Neural progenitor cell (in vitro differentiated cells): ENCODE measurements around the gene PRR15L. TPM values are rescaled to one million over a fixed set of nuclear protein-coding genes. Genes with fewer than 3 reads are reported as not detected.

Experiments
- DNase-seq: peaks from one replicate; pipeline ENCODE4 v3.0.0-alpha.2; 2016; ENCODE audit warnings: low spot score
- H2AFZ ChIP-seq: fragments of 200-600 bp; sonication (generic); replicated peaks from 2 replicates; pipeline ENCODE4 v1.6.1; 2016; ENCODE audit warnings: antibody characterized with exemption
- H3F3A ChIP-seq: fragments of 200-600 bp; sonication (generic); 2 replicates; pipeline ENCODE4 v1.6.1; 2016; ENCODE audit warnings: antibody characterized with exemption, low read depth
- H3K27ac ChIP-seq: fragments of 200-600 bp; sonication (generic); 2 replicates; pipeline ENCODE4 v1.5.1; 2016; ENCODE audit warnings: mild to moderate bottlenecking
- H3K27me3 ChIP-seq: fragments of 200-600 bp; sonication (generic); 2 replicates; pipeline ENCODE4 v1.6.1; 2016; ENCODE audit warnings: mild to moderate bottlenecking, moderate library complexity
- H3K36me3 ChIP-seq: fragments of 200-600 bp; sonication (generic); 2 replicates; pipeline ENCODE4 v1.5.1; 2016
- H3K4me1 ChIP-seq: fragments of 200-600 bp; sonication (generic); 2 replicates; pipeline ENCODE4 v1.6.1; 2016; ENCODE audit warnings: mixed run types
- H3K4me2 ChIP-seq: fragments of 200-600 bp; sonication (generic); 2 replicates; pipeline ENCODE4 v1.6.1; 2016
- H3K4me3 ChIP-seq: fragments of 200-600 bp; sonication (generic); 2 replicates; pipeline ENCODE4 v1.5.1; 2016
- H3K79me2 ChIP-seq: fragments of 200-600 bp; sonication (generic); 2 replicates; pipeline ENCODE4 v1.6.1; 2016; ENCODE audit warnings: low read depth
- H3K9ac ChIP-seq: fragments of 200-600 bp; sonication (generic); 2 replicates; pipeline ENCODE4 v1.6.1; 2016
- H3K9me3 ChIP-seq: fragments of 200-600 bp; sonication (generic); 2 replicates; pipeline ENCODE4 v1.5.1; 2016; ENCODE audit warnings: low read depth
- H4K20me1 ChIP-seq: fragments of 200-600 bp; sonication (generic); 2 replicates; pipeline ENCODE4 v1.6.1; 2016; ENCODE audit warnings: low read depth
- H3K27ac Mint-ChIP-seq: 3 replicates; pipeline ENCODE4 v1.8.0; 2021; ENCODE audit warnings: mixed read lengths
- H3K27me3 Mint-ChIP-seq: 2 replicates; pipeline ENCODE4 v1.8.0; 2022; ENCODE audit warnings: low read depth, mild to moderate bottlenecking, inconsistent platforms, moderate library complexity, mixed read lengths; ENCODE audit not compliant: insufficient read depth
- H3K36me3 Mint-ChIP-seq: 3 replicates; pipeline ENCODE4 v1.8.0; 2021; ENCODE audit warnings: mixed read lengths
- H3K4me1 Mint-ChIP-seq: 3 replicates; pipeline ENCODE4 v1.8.0; 2021; ENCODE audit warnings: mixed read lengths
- H3K4me3 Mint-ChIP-seq: 3 replicates; pipeline ENCODE4 v1.8.0; 2021; ENCODE audit warnings: mild to moderate bottlenecking, moderate library complexity, mixed read lengths
- H3K9me3 Mint-ChIP-seq: 3 replicates; pipeline ENCODE4 v1.8.0; 2020; ENCODE audit warnings: mixed read lengths
- CTCF ChIP-seq: fragments of 200-600 bp; sonication (generic); IDR thresholded peaks from 2 replicates; pipeline ENCODE4 v1.5.1; 2017; ENCODE audit warnings: antibody characterized with exemption, mild to moderate bottlenecking
- EZH2 ChIP-seq: fragments of 200-600 bp; sonication (generic); IDR thresholded peaks from 2 replicates; pipeline ENCODE4 v1.6.1; 2017; ENCODE audit warnings: antibody characterized with exemption, mild to moderate bottlenecking, moderate library complexity
- EZH2phosphoT487 ChIP-seq: fragments of 200-600 bp; sonication (generic); IDR thresholded peaks from 2 replicates; pipeline ENCODE4 v1.6.1; 2017; ENCODE audit warnings: antibody characterized with exemption
- total RNA-seq: library from RNA; depleted of rRNA; stranded (reverse); fragments of >200 nt; gene quantifications from 2 replicates; pipeline ENCODE4 v1.2.3, GENCODE V29; 2015; ENCODE audit warnings: low replicate concordance

Gene PRR15L
- total RNA-seq, 1 donor from 2014 or later, result not detected

DNA sequence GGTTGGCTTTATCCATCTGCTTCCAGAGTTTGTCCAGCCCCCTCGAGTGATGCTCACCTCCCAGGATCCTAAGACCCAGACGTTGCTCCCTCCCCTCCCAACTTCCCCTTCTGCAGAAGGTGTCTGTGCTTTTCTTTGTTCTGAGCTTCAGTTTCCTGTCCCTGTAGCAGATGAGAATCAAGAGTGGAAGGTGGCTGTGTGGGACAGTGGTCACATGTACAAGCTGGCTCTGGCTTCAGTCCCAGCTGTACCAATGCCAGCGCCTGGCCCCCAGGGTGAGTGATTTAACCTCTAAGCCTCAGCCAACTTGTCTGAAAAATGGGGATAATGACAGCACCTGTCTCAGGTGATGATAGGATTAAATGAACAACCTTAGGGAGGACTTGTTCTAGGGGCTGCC lies 7.7 kb downstream of the PRR15L start:
- peaks cover 2% of the 10 kb centered on the region for H3K27me3 Mint-ChIP-seq
- no peak overlapping the region for H3K4me3 Mint-ChIP-seq

GRCh38 chr17:47949197-47949759 lies 8.4 kb downstream of the PRR15L start:
- DNase-seq, result peak; percentile 94
- H3K9ac ChIP-seq, result no peak overlapping the region
- H3K4me1 Mint-ChIP-seq, result peaks cover 11% of the 10 kb centered on the region
- H3K4me1 ChIP-seq, result peaks cover 5% of the 10 kb centered on the region
- H3K79me2 ChIP-seq, result no peaks in the 10 kb centered on the region
- no peaks in the 10 kb centered on the region for H3K9me3 ChIP-seq
- TF ChIP-seq EZH2phosphoT487, result no peak
- peak; percentile 95 for TF ChIP-seq CTCF
- H3K27me3 Mint-ChIP-seq, result peaks cover 2% of the 10 kb centered on the region
- H3K36me3 Mint-ChIP-seq, result no peaks in the 10 kb centered on the region
- H3F3A ChIP-seq, result no peaks in the 10 kb centered on the region
- H2AFZ ChIP-seq, result peak overlapping the region; percentile 96
- peaks cover 5% of the 10 kb centered on the region for H3K27me3 ChIP-seq
- H3K9me3 Mint-ChIP-seq, result no peaks in the 10 kb centered on the region
- H4K20me1 ChIP-seq, result no peaks in the 10 kb centered on the region
- no peaks in the 10 kb centered on the region for H3K36me3 ChIP-seq
- no peak overlapping the region for H3K27ac ChIP-seq
- no peak overlapping the region for H3K4me3 ChIP-seq
- peak overlapping the region; percentile 45 for H3K4me3 Mint-ChIP-seq
- H3K27ac Mint-ChIP-seq, result peak overlapping the region; percentile 34
- peak overlapping the region; percentile 68 for H3K4me2 ChIP-seq

More for the DNA sequence above, 7.7 kb downstream of the PRR15L start:
- Histone ChIP-seq H3F3A (no peaks in the 10 kb centered on the region), H3K36me3 (no peaks in the 10 kb centered on the region), H3K9me3 (no peaks in the 10 kb centered on the region), H3K27me3 (peaks cover 5% of the 10 kb centered on the region), H3K4me3 (no peak overlapping the region), H3K9ac (no peak overlapping the region), H3K4me1 (peaks cover 5% of the 10 kb centered on the region), H3K79me2 (no peaks in the 10 kb centered on the region), H3K4me2 (peak overlapping the region; percentile 68), H2AFZ (peak overlapping the region; percentile 96), H4K20me1 (no peaks in the 10 kb centered on the region), H3K27ac (no peak overlapping the region)
- no peak for TF ChIP-seq EZH2
- no peak for TF ChIP-seq EZH2phosphoT487
- no peak for TF ChIP-seq CTCF
- DNase-seq, result no peak
- Mint-ChIP-seq H3K27ac (no peak overlapping the region), H3K4me1 (peaks cover 11% of the 10 kb centered on the region), H3K9me3 (no peaks in the 10 kb centered on the region), H3K36me3 (no peaks in the 10 kb centered on the region)

- no peak for TF ChIP-seq EZH2phosphoT487
- TF ChIP-seq EZH2, result no peak
- TF ChIP-seq CTCF, result no peak
- Histone ChIP-seq H3K4me2 (no peak overlapping the region), H3K27ac (no peak overlapping the region), H3K4me3 (no peak overlapping the region), H3K27me3 (peaks cover 5% of the 10 kb centered on the region), H4K20me1 (no peaks in the 10 kb centered on the region), H3F3A (no peaks in the 10 kb centered on the region), H3K9me3 (no peaks in the 10 kb centered on the region), H3K36me3 (no peaks in the 10 kb centered on the region), H2AFZ (no peak overlapping the region), H3K4me1 (peaks cover 5% of the 10 kb centered on the region), H3K9ac (no peak overlapping the region), H3K79me2 (no peaks in the 10 kb centered on the region)
- Mint-ChIP-seq H3K36me3 (no peaks in the 10 kb centered on the region), H3K4me3 (peak overlapping the region; percentile 45), H3K27me3 (peaks cover 2% of the 10 kb centered on the region), H3K27ac (peak overlapping the region; percentile 20), H3K4me1 (peaks cover 11% of the 10 kb centered on the region), H3K9me3 (no peaks in the 10 kb centered on the region)
- no peak for DNase-seq
Observed at GRCh38 chr17:47948706-47949196, 8.9 kb downstream of the PRR15L start.
